Measurements from ENCODE around the gene TAF10.

- TF ChIP-seq CTCF (IDR thresholded peaks at IDR 0.05; ENCODE audit: low read length) (no peak), EZH2 (optimal IDR thresholded peaks at IDR 0.05; ENCODE audit: low read depth, low read length) (no peak), EZH2phosphoT487 (IDR thresholded peaks at IDR 0.05; ENCODE audit: low read length) (no peak)
Observed at GRCh38 chr11:6578134-6578533, 33.9 kb downstream of the TAF10 start.
